ENCODE results near the gene INA.

INA gene

DNA sequence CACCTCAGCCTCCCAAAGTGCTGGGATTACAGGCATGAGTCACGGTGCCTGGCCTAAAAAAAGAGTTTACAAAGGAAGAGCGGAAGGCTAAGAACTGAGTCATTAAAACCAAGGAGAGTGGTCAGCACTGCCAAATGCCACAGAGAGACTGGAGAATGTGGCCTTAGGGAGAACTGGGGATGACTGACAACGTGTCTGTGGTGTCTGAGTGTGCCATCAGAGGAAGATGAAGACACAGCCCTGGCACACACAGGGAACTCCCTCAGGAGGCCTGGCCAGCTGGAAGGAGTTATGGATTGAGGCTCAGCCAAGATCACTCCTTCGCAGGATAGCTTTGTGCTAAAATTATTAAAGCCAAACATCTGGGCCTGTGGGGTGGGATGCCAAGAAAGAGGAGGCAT, 3.9 kb upstream of the INA start:
- peak; percentile 92 for DNase-seq (ENCODE audit: low read depth)

DNA sequence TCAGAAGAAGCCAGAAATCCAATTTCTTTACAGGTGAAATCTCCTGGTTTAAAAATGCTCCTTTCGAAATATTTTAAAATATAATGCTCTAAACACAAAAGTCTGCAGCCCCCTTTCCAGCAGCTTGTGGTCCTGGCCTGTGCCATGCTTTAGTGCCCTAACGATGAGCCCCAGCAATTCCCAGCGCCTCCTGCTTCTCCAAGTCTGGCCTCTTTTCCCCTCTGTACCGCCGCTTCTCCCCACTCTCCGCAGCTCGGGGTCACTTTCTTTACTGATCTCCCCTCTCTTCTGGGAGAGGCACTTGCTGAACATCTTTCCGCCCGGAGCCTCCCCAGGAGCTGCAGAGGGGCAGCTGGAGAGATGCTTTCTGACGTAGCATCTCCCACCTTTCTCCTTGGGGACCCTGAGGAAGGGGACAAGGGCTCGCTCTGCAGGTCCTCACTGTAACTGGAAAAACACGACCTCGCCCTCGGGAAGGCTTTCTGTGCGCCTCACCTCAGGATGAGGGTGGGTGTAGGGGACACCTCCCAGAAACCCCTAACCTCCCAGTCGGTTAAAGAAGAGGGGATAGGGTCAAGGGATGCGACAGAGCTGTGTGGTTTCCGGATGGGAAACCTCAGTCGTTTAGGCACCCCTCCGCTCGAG, 565 bp upstream of the INA start:
- no peak for DNase-seq (ENCODE audit: low read depth)

DNA sequence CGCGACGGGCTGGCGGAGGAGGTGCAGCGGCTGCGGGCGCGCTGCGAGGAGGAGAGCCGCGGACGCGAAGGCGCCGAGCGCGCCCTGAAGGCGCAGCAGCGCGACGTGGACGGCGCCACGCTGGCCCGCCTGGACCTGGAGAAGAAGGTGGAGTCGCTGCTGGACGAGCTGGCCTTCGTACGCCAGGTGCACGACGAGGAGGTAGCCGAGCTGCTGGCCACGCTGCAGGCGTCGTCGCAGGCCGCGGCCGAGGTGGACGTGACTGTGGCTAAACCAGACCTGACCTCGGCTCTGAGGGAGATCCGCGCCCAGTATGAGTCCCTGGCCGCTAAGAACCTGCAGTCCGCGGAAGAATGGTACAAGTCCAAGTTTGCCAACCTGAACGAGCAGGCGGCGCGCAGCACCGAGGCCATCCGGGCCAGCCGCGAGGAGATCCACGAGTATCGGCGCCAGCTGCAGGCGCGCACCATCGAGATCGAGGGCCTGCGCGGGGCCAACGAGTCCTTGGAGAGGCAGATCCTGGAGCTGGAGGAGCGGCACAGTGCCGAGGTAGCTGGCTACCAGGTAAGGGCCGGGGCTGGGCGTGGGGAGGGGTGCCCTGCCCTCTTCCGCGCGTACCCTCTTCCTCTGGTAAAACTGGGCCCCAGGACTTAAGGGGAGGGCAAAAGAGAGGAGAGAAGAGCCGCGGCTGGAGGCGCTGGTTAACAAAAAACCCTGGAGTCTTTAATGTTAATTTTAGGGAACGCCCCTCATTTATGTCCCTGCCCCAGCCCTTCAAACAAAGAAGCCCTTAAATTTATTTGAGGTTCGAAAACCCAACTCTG, 987 bp downstream of the INA start:
- no peak for DNase-seq (ENCODE audit: low read depth)

DNA sequence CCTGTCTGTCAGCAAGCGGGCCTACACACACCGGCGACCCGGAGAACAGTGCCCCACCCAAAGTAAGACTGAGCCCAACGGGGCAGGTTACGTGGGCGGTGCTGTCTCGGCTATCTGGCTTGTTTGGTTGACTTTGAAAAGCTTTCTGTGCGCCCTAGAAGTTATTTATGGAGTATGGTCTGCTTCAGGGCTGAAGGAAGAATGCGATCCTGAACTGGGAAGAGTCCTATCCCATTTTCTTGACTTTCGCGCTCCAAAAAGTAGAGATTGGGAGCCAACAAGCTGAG, 1.5 kb downstream of the INA start:
- no peak for DNase-seq (ENCODE audit: low read depth)

DNA sequence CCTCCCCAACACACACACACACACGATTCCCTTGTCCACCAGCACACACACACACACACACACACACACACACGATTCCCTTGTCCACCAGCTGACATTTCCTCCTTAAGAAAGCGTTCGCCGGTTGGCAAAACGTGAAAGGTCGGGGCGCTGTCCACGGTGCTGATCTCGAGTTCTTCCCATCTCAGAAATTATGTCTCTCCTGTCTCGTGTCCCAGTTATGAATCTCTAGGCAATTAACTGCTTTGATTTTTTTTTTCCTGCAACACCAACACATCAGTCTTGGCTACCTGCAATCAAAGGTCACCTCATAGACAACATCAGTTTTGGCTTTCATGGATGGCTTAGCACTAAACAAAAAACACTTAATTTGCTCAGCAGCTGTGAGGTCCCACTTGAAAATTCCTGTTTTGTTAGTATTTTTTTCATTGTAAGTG, 1.9 kb downstream of the INA start:
- DNase-seq (ENCODE audit: low read depth) = peak; percentile 52

DNA sequence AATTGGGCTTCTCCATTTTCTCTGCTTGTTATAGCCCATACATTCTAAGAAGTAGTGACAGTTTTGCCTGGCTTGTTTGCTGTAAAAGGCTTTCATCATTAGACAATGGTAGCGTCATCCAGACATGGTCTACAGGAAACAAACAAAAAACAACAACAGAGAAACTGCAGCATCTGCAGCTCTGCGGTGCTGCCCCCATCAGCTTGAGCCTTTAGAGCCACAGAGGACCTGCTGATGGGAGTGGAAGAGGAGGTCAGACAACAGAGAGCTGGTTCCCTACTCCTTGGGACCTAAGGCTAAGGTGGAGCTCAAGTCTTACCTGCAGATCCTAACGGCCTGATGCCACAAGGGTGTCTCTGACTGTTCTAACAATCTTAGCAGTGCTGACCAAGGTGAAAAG, 3.1 kb downstream of the INA start:
- no peak for DNase-seq (ENCODE audit: low read depth)

DNA sequence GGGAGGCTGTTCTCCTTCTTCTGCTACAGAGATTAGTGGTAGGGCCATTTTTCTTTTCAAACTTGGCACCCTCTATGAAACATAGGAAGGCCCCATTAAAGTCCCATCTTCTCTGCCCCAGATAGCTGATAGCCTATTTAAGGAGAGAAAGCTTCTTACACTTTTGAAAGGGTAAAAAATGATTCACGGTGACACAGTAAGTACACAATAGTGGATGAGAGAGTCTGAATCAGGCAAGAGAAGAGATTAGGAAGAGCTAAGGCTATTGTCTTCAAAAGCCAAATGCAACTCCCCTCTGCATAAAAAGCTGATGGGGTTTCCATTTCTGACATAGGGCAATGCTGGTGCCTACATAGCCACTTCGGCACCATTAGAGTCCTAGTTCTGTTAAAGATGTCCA, 3.6 kb downstream of the INA start:
- no peak for DNase-seq (ENCODE audit: low read depth)

DNA sequence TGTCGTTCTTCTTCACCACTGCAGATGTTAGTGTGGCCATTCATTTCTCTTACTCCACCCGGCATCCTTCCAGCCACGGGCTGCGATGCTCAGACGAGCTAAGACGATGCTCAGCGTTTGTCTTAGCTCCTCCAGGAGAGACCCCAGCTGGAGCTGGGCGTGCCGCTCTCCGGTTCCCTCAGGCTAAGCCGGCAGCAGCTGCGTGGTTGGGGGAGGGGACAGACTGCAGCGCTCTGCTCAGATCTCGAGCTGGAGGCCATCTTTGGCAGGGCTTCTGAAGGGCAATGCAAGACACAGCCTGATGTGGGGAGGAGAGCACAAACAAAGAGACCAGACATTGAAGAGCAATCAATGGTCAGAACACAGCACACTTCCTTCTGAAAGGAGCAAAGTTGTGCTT, 4.8 kb downstream of the INA start:
- DNase-seq (ENCODE audit: low read depth) = peak; percentile 10

DNA sequence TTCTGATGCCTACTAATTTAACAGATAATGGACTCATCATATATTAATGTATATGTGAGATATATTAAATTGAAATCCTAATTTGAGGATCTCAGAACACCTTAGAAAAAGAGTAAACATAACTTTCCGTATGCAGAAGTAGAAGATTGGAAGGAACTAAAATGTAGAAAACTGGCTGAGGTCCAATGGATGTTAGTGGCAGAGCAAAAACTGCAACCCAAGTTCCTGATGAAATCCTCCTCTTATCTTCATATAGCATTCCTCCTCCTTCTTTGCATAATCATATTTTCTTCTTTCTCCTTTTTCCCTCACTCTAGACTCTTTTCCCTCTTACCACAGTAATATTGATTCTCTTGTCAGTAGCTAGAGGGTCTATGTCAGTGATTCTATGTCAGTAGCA, 6.0 kb downstream of the INA start:
- DNase-seq (ENCODE audit: low read depth) = peak; percentile 55

DNA sequence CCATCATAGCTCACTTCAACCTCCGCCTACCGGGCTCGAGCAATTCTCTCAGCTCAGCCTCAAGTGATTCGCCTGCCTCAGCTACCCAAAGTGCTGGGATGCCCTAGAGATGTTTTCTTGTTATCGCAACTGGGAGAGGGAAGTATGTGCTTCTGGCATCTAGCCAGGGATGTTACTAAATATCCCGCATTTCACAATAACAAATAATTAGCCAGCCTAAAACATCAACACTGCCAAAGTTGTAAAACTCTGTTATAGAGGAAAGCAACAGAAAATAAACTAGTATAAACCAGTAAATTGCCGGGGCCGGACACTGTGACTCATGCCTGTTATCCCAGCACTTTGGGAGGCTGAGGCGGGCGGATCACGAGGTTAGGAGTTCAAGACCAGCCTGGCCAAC, 7.2 kb downstream of the INA start:
- peak; percentile 92 for DNase-seq (ENCODE audit: low read depth)

DNA sequence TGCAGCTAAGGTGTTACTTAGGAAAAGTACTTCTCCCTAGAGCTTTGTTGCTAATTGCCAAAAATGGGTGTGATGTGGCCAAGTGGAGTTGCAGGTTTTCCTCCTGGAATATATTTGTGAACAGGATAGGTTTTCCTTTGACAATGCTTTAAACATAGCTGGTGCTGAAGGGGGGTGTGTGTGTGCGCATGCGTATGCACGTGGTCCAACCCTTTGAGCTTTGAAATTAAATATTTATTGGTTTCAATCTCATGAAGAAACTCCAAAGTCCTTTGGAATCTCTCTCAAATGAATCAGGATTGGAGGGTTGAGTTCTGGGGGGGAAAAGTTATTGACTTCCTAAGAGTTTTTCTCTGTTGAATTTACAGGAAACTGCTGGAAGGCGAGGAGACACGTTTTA, 11.1 kb downstream of the INA start:
- no peak for DNase-seq (ENCODE audit: low read depth)

DNA sequence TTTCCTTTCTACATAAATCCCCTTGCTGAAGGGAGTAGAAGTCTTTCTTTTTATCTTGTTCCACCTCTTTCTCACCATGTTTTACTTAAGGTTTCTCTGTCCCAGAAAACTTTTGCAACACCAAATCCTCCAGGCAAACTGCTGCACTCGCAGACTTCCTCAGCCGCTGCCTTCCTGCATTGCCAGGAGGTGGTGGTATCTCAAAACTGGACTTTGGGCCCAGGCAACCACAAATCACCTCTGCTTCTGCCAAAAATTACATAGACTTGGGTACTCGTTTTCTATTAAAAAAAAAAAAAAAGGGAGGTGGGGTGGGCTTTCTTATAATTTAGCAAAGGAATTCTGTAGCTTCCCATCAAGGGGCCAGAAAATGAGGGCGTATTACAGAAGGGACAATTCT, 14.7 kb downstream of the INA start:
- DNase-seq (ENCODE audit: low read depth) = no peak

DNA sequence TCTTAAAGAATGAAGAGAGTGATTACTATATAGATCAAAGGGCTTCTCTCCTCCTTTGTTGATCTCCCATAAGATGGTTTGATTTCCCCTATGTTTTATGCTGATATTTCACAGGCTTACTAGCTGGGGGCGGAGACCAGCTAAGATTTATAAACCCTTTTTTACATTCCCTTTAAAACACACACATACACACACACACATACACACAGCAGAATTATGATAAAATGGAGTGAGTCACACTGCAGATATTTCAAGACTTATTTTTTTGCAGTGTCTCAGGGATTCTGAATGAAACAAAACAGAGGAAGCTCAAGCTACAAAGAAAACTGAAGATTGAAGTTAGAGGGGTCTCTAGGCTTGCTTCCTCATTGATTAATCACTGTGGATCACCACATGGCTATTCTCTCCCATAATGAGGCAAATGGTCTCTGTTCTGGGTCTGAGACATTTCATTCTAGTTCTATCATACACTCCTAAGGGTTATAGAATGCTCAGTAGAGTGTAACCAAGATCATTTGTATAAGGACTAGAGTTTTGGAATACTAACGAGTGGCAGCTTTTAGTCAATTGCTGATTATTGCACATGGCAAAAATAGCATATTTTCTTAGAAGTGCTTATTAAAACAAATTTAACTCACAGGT, 18.6 kb downstream of the INA start:
- DNase-seq (ENCODE audit: low read depth) = peak; percentile 95

DNA sequence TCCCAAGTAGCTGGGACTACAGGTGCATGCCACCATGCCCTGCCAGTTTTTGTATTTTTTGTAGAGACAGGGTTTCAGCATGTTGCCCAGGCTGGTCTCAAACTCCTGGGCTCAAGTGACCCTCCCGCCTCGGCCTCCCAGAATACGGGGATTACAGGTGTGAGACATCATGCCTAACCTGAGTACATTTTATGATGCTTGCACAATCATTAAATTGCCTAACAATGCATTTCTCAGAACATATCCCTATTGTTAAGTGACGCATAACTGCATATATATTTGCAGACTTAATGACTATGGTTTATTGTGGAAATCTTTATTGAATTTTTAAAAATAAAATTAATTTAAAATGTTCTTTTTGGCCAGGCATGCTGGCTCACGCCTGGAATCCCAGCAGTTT, 30.7 kb downstream of the INA start:
- DNase-seq (ENCODE audit: low read depth) = no peak

DNA sequence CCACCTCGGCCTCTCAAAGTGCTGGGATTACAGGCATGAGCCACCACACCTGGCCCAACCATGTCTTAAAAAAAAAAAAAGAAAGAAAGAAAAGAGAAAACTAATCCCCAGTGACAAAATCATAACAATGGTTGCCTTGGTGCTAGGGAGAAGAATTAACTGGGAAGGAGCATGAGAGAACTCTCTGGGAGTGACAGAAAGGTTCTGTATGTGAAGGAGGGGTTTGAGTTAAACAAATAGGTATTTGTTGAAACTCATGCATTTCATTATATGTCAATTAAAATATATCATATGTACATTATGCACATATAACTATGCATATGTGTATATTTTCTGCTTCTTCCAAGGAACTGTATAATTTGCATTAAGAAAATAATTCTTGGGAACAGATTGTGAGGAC, 33.3 kb downstream of the INA start:
- DNase-seq (ENCODE audit: low read depth) = no peak

DNA sequence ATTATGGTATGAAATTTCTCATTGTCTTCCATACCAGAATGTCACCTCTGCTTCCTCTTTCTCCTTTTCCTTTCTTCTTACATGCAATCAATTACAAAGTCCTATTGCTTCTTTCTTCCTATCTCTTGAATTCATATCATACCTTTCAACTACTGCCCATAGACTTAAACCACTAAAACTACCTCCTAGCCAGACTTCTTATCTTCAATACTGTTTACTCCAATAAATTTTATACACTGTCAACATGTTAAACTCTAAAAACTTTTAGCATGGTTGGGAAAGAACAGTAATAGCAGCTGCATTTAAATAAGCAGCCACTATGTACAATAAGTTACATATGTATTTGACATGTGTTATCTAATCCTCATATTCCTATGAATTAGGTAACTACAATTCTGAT, 39.1 kb downstream of the INA start:
- DNase-seq (ENCODE audit: low read depth) = peak; percentile 58

DNA sequence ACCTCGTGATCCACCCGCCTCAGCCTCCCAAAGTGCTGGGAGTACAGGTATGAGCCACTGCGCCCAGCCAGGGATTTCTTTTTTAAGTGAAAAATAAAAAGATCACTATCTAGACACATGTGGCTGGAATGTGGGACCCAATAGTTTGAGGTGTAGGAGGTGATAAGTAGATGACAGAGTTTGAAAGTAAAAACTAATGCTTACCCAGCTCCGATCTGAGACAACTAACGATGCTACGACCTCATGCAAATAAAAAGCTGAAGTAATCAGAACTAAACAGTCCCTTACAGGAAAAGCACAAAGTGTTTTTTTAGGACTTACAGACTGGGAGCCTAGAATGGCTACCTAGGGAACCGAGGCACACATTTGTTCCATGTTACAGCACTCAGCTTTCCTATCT, 51.0 kb downstream of the INA start:
- no peak for DNase-seq (ENCODE audit: low read depth)

DNA sequence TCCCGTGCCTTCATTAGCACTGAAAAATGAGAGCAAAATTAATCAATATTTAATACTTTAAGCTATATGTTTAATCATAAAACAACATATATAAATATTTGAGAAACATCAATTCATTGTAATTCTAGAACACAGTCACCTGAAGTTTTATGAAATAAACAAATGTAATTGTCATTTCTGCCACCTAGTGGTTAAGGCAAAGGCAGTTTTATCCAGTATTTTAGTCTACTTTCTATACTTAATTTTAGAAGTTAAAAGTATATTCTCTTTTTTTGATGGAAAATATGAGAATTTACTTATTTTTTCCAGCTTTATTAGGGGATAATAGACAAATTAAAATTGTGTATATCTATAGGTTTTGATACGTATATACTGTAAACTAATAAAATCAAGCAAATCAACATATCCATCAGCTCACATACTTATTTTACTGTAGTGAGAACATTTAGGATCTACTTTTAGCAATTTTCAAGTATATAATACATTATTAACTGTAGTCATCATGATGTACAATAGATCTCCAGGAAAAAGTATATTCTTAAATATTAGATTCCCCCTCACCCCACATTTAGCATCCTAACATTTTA, 57.1 kb downstream of the INA start:
- DNase-seq (ENCODE audit: low read depth) = peak; percentile 31

DNA sequence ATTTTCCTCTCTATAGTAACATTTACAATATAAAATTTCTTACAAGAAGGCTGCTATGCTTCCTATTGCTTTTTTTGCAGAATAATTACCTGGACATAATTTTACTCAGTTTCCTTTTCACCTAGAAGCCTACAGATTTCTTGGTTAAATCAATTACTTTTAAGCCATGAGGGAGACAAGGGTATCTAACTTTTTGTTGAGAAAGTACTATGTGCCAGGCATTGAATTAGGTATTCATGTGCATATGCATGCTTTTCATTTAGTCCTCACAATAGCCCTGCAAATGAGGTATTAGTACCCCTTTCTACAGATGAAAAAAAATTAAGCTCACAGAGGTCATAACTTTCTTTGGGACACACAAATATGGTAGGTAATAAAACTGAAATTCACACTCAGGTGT, 57.6 kb downstream of the INA start:
- DNase-seq (ENCODE audit: low read depth) = no peak

DNA sequence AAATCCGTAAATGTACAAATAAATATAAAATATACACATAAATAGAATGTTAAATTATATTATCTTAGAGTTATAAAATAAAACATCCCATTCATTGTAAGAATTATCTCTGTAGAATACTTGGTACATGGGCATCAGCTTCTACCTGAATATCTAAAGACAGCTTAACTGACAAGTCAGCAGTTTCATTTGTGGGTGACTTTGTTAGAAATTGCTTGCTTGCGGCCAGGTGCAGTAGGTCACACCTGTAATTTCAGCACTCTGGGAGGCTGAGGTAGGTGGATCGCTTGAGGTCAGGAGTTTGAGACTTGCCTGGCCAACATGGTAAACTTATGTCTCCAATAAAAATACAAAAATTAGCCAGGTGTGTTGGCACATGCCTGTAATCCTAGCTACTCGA, 59.4 kb downstream of the INA start:
- DNase-seq (ENCODE audit: low read depth) = no peak
